GM18873 (cell line): ENCODE results near the gene DNAJC6.
"Not testable (repeated sequence)": the region's sequence is repeated elsewhere in the genome, so short reads cannot be mapped to it uniquely, and the experiment has no call there.

Experiments used
- ATAC-seq: cut with Tn5 transposase; IDR thresholded peaks from one replicate; pipeline ENCODE4 v1.9.1; 2021; ENCODE audit warnings: mild to moderate bottlenecking, moderate library complexity, moderate number of reproducible peaks; ENCODE audit not compliant: unreplicated experiment, low FRiP score

The DNAJC6 gene

GRCh38 chr1:65355031-65355712 lies 45.8 kb downstream of the DNAJC6 start:
- no peak for ATAC-seq

DNA sequence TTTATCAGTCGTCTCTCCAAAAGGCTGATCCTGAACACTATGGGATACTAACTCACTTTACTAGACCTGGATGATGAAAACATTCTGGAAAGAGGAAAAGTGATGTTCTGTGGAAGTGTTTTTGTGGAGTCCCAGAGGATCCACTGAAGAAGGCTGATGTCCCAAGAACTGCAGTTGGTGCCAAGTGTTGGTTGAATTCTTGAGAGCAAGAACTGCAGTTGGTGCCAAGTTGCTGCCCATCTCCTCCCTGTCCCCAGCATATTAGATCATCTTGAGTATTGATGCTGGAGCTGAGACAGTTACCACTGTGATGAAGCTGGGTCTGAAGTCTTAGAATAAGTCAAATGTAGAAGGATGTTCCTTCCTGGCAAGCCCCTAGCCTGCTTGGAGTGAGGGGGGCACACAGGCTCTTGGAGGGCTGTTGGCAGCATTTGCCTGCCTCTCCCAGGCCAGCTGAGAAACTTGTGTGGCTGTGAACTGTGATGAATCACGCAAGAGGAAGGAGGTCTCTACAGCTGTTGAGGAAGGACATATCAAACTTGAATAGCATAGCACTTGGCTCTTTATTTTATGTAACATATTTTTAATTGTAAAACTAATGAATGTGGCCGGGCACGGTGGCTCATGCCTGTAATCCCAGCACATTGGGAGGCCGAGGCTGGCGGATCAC lies 48.1 kb downstream of the DNAJC6 start:
- no peak for ATAC-seq

- no peak for ATAC-seq
Measured at GRCh38 chr1:65359888-65360287, 50.5 kb downstream of the DNAJC6 start.

DNA sequence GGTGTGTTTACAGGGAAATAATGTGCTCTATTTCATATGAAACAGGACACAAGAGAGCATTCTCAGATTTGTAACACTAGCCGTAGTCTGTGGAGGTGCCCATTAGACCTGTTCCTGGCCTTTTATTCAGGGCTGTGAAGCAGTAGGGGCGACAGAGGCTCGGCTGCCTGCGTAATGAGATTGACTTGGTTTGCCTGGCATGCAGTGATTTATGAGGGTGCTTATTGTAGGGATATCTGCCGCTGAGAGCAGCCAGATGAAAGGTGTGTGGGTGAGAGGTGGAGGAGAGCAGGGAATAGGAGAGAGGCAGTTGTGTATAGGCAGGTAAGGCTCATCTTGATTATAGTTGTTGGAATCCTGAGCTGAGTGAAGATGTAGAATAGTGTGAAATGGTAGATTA lies 51.3 kb downstream of the DNAJC6 start:
- no peak for ATAC-seq

- no peak for ATAC-seq
Measured at GRCh38 chr1:65362545-65362944, 53.2 kb downstream of the DNAJC6 start.

GRCh38 chr1:65363484-65363883 lies 54.1 kb downstream of the DNAJC6 start:
- ATAC-seq, result no peak

DNA sequence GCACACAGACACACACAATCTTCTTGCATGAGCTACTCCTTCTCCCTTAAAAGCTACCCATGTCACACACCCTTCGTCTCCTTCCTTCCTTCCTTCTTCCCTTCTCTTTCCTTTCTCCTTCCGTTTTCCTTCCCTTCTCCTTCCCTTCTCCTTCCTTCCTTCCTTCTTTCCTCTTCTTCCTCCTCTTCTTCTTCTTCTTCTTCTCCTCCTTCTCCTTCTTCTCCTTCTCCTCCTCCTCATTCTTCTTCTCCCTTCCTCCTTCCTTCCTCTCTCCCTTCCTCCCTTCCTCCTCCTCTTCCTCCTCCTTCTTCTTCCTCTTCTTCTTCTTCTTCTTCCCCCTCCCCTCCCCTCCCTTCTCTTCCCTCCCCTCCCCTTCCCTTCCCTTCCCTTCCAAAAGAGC lies 59.1 kb downstream of the DNAJC6 start:
- ATAC-seq, result no peak

DNA sequence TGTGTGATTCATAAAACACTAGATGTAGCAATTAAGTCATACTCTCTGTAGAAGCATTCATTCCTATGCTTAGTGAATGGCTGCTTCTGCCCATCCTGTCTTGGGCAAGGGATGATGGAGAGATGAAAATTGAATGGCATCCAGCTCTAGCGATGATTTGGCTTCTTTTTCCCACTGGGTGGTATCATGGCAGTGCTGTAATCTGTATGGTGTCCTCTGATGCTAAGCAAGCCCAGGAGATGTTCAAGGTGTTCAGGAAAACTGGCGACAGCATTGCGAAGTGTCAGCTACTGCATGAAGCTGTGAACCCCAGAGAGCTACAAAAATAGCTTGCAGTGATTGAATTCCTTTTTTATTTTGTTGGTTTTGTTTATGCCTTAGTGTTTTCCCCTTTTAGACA lies 62.2 kb downstream of the DNAJC6 start:
- ATAC-seq, result no peak

GRCh38 chr1:65372557-65372956 lies 63.2 kb downstream of the DNAJC6 start:
- no peak for ATAC-seq

DNA sequence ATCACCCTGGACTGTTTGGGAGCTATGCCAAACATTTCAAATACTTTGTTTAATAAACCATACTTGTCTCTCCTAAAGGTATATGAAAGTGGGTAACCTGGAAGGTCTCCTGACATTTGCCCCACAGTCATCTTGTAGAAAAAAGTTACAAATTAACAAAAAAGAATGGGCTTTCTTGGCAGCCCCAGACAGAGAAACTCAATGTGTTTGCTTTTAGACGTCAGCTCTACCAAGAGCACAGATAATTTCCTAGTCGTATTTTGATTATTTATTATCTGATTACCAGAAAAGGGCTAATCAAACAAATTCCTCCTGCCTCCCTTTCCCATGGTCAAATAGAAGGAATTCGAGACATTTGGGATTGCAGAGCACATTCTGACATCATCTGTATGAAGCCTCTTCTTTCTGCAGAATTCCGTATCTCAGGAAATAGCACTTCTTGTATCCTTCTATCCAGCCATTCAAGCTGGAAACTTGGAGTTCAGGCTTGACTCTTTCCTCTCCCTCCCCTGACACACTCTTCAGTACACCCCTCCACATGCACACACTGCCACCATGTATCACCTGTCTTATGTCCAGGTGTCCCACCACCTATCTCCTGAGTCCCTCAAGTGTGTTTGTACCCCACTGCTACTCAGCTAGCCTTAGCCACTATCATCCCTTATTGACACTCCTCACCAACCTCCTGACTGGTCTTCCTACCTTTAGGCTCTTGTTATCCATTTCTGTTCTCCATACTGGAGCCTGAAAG lies 68.3 kb downstream of the DNAJC6 start:
- no peak for ATAC-seq

DNA sequence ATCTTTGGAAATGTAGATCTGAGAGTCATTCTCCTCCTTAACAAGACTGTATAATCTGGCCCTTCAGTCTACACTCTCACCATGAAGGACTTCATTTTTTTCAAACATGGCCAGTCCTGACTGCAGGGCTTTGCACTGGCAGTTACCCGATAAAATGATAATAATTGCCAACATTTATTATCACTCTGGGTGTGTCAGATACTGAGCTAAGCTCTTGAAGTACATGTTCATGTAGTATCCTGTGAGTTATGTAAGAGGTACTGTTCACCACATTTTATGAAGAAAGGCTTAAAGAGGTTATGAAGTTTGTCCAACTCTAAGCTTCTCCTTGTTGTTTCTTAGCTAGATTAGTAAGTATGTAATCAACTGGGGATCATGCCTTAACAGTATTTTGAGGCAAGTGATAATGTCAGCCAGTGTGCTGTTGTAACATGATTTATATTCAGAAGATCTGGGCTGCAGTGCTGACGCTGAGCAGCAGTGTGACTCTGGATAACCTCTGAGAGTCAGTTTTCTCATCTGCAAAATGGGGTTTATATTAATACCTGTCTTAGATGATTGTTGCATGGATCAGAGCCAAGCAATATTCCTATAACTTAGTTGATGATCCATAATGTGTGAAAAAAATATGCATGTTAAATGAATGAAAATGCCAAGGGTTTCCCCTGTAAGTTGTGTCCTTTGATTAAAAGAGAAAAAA lies 69.1 kb downstream of the DNAJC6 start:
- ATAC-seq, result no peak

- ATAC-seq, result not testable (repeated sequence)
Measured at GRCh38 chr1:65384426-65384825, 75.1 kb downstream of the DNAJC6 start.

DNA sequence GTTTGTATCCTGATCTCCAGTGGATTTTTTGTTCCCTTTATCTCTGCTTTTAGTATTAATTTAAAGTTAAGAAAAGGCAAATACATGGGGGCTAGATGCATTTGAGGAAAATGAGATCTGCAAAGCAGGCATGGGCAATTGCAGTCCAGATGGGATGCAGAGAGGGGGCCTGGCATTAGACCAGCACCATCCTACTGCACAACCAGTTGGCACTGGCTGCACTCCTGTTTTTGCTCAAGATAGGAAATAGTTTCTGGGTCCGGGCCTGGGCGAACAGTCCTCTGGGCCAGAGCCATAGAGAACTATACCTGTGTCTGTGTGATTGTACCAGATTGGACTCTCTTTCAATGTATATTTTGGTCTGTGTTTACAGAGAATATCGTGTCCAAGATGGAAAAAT lies 77.1 kb downstream of the DNAJC6 start:
- ATAC-seq, result no peak

DNA sequence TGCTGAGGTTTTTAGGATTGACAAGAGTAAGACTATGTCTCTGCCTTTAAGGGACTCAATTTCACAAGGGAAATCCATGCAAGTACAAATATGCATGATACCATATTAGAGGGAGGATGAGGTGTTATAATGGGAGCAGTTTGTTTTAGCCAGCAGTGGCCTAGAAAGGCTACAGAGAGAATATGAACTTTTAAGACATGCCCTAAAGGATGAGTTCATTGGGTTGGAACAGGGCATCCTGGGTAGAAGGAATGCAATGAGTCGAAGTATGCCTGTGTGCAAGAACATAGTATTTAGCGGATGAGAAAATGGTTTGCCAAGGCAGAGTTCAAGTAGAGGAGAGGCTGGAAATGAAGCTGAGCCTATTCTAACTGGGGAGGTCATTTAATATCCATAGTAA lies 78.5 kb downstream of the DNAJC6 start:
- ATAC-seq, result no peak

DNA sequence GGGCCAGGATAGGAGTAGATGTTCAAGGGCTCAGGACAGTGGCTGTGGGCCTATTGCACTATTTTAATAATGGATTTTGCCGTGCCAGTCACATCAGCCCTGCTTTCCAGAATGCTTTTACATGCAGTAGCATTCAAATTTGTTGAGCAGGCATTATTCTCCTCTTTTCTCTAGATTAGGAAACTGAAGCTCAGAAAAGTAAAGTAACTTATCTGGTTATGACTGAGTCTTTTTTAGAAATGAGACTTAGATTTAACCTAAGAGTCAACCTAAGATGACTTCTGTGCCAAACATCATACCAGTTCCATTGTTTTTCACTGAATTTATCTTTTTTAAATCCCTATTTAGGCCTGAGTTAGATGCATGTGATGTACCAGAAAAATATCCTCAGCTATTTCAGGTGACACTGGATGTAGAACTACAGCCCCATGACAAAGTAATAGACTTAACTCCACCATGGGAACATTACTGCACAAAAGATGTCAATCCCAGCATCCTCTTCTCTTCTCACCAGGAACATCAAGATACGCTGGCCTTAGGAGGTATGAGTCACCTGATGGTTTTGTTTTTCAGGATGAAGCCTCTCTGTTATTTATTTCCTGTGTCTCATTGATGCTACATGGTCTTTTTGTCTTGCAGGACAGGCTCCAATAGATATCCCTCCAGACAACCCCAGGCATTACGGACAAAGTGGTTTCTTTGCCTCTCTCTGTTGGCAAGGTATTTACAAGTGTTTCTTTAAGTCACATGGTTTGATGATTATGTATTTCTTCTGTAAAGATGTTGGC lies 79.8 kb downstream of the DNAJC6 start:
- no peak for ATAC-seq

DNA sequence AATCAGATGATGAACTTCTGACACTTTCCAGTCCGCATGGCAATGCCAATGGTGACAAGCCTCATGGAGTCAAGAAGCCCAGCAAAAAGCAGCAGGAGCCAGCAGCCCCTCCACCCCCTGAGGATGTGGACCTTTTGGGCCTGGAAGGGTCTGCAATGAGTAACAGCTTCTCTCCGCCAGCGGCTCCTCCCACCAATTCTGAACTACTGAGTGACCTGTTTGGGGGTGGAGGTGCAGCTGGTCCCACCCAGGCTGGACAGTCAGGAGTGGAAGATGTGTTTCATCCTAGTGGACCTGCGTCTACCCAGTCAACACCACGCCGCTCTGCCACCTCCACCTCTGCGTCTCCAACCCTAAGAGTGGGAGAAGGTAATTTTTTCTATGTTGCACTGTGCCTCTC lies 83.2 kb downstream of the DNAJC6 start:
- no peak for ATAC-seq

GRCh38 chr1:65393347-65393746 lies 84.0 kb downstream of the DNAJC6 start:
- peak; percentile 99 for ATAC-seq

- no peak for ATAC-seq
Measured at GRCh38 chr1:65393928-65394327, 84.6 kb downstream of the DNAJC6 start.

DNA sequence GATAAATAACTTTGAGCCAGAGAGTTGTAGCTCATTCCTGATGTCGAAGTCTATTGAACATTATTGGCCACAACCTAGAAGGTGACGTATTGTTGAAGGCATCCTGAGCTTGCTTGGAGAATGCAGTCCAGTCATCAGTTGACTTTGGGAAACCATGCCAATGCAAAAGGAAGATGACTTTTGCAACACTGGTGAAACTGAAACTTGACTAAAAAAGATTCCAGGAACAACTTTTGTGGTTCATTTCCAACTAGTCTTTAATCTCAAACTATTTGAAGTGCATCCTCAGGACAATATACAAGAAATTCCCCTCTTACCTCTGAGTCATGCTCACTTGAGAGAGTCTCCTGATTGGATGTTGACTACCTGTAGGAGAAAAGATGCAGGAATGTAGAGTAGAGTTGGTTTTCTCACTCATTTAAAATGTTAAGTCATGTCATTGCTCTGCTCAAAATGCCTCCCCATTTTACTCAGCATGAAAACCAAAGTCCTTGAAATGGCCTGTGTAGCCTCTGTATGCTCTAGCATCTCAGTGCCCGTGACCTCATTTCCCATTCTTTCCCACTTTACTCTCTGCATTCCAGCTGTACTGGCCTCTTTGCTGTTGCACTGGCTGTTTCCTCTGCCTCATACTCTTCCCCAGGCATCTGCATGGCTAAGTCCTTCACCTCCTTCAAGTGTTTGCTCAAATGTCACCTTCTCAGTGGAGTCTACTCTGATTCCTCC lies 86.7 kb downstream of the DNAJC6 start:
- ATAC-seq, result no peak

DNA sequence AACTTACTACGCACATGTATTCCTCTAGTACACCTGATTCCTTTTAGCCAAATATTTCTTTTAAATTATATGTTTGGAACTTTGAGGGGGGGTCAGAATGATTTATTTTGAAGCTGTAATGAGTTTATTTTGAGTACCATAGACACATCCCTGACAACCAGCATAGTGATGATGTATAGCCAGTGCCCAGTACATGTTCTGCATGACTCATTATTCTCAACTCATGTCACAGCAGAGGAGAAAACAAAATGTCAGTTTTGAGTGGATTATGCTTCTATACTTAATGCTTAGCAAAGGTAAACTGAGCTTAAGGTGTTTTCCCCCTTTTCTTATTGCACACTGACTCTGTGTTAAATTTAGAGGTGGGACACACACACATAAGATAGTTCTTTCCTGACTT lies 88.7 kb downstream of the DNAJC6 start:
- ATAC-seq, result no peak
